GM12873 (cell line): ENCODE measurements around the gene SLC6A9.

Experiments used
- CTCF ChIP-seq: IDR thresholded peaks from 2 replicates; pipeline ENCODE4 v1.5.1; 2012; ENCODE audit warnings: low read depth, mild to moderate bottlenecking, moderate library complexity, low read length, control low read depth; ENCODE audit not compliant: insufficient read depth; ENCODE audit errors: missing control alignments

The SLC6A9 gene

GRCh38 chr1:43953361-43953760, 77.9 kb downstream of the SLC6A9 start:
- TF ChIP-seq CTCF = no peak

- no peak for TF ChIP-seq CTCF
Observed at GRCh38 chr1:43952731-43953346, 78.4 kb downstream of the SLC6A9 start.

- no peak for TF ChIP-seq CTCF
Observed at GRCh38 chr1:43951021-43951985, 80.0 kb downstream of the SLC6A9 start.

- TF ChIP-seq CTCF = no peak
Observed at GRCh38 chr1:43949678-43950077, 81.6 kb downstream of the SLC6A9 start.

- TF ChIP-seq CTCF = no peak
Observed at GRCh38 chr1:43947874-43948437, 83.3 kb downstream of the SLC6A9 start.

GRCh38 chr1:43947061-43947873, 84.0 kb downstream of the SLC6A9 start:
- TF ChIP-seq CTCF = no peak
